Fibroblast of lung (primary cell): ENCODE measurements around the gene NPAS1. TPM values are rescaled to one million over a fixed set of nuclear protein-coding genes. Genes with fewer than 3 reads are reported as not detected.

Experiments
- DNase-seq, 2 donors: peaks; one replicate each; pipeline versions ENCODE4 v3.0.0 to v3.0.0-alpha.2; 2010; ENCODE audit warnings: low read depth in 2 of 2
- H2AFZ ChIP-seq: 2 replicates; pipeline ENCODE4 v1.5.1; 2012; ENCODE audit warnings: low read length, control low read depth, inconsistent platforms
- H3K27ac ChIP-seq: 2 replicates; pipeline ENCODE4 v1.5.1; 2011; ENCODE audit warnings: low read length, control low read depth; ENCODE audit not compliant: insufficient read depth
- H3K27me3 ChIP-seq: 2 replicates; pipeline ENCODE4 v1.5.1; 2011; ENCODE audit warnings: mild to moderate bottlenecking, low read length; ENCODE audit not compliant: control insufficient read depth, insufficient read depth
- H3K36me3 ChIP-seq: 2 replicates; pipeline ENCODE4 v1.5.1; 2011; ENCODE audit warnings: low read length; ENCODE audit not compliant: control insufficient read depth, insufficient read depth
- H3K4me1 ChIP-seq: 2 replicates; pipeline ENCODE4 v1.5.1; 2011; ENCODE audit warnings: low read length; ENCODE audit not compliant: control insufficient read depth, insufficient read depth; ENCODE audit errors: extremely low read depth
- H3K4me2 ChIP-seq: 2 replicates; pipeline ENCODE4 v1.5.1; 2011; ENCODE audit warnings: low read length, control low read depth; ENCODE audit not compliant: insufficient read depth; ENCODE audit errors: extremely low read depth
- H3K4me3 ChIP-seq, 4 experiments: fragments of 200-600 bp in 1 of 4; sonication (generic) in 1 of 4; replicated peaks in 1 of 4; 2 replicates each; pipeline ENCODE4 v1.5.1; 2011 to 2016; ENCODE audit warnings: low read length in 4 of 4, low read depth in 3 of 4, mild to moderate bottlenecking in 3 of 4, control low read depth in 2 of 4, inconsistent platforms in 1 of 4, mixed read lengths in 1 of 4; ENCODE audit not compliant: insufficient read depth in 1 of 4; ENCODE audit errors: control extremely low read depth in 1 of 4
- H3K79me2 ChIP-seq: 2 replicates; pipeline ENCODE4 v1.5.1; 2012; ENCODE audit warnings: mild to moderate bottlenecking, low read length, inconsistent platforms; ENCODE audit not compliant: control insufficient read depth, insufficient read depth
- H3K9ac ChIP-seq: 2 replicates; pipeline ENCODE4 v1.5.1; 2011; ENCODE audit warnings: mild to moderate bottlenecking, low read length, control low read depth; ENCODE audit not compliant: insufficient read depth
- H3K9me3 ChIP-seq: 2 replicates; pipeline ENCODE4 v1.5.1; 2012; ENCODE audit warnings: low read depth, low read length; ENCODE audit not compliant: control insufficient read depth, insufficient read depth
- H4K20me1 ChIP-seq: 2 replicates; pipeline ENCODE4 v1.5.1; 2011; ENCODE audit warnings: low read length; ENCODE audit not compliant: control insufficient read depth, insufficient read depth; ENCODE audit errors: extremely low read depth
- EZH2 ChIP-seq: IDR thresholded peaks from 2 replicates; pipeline ENCODE4 v1.5.1; 2012; ENCODE audit warnings: low read length, control low read depth, mild to moderate bottlenecking; ENCODE audit errors: missing control alignments
- polyA plus RNA-seq, 2 donors: library from polyadenylated mRNA; depleted of rRNA in 1 of 2; stranded (reverse) in 1 of 2; unstranded in 1 of 2; fragments of >200 nt; gene quantifications; 2 replicates each; pipeline ENCODE4 v1.2.1, GENCODE V29; 2011 to 2012; ENCODE audit warnings: missing spikeins in 1 of 2
- total RNA-seq: library from RNA; depleted of rRNA; stranded (reverse); fragments of >200 nt; gene quantifications from 2 replicates; pipeline ENCODE4 v1.2.1, GENCODE V29; 2014
- TF ChIP-seq, protein P1 (sequence below), 2 donors: IDR thresholded peaks in 1 of 2; conservative IDR thresholded peaks in 1 of 2; 1 replicate in 1 of 2; 2 replicates in 1 of 2; pipeline ENCODE4 v1.5.1; 2011 to 2012; ENCODE audit warnings: low read length in 2 of 2, control low read depth in 1 of 2, inconsistent platforms in 1 of 2, low read depth in 1 of 2, mild to moderate bottlenecking in 1 of 2

The NPAS1 gene
- total and polyA plus RNA-seq, 2 donors (not counting 1 experiment from before 2014, with no cell fraction given) = 0.22 to 0.33 TPM

DNA sequence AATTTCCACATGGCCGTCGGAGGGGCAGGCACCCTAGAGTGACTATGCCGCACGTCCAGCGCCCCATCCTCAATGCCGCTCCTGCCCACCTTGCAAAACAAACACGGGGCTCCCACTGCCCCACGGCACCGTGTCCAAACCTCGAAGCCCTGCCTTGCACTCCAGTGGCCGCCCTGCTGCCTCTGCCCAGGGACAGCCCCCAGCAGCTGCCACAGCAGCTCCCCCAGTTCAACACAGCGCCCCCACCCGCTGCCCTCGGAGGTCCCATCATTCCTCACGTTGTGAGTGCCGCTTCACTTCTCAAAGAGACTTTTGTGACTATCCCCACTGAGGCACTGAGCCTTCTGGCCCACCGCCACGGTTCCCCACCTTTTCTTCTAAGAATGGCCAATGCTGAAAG, 51.1 kb downstream of the NPAS1 start:
- Histone ChIP-seq H3K4me2 (no peak overlapping the region), H3K4me3 (no peak overlapping the region), H3K79me2 (peaks cover 6% of the 10 kb centered on the region), H3K36me3 (peaks cover 35% of the 10 kb centered on the region), H3K9me3 (no peaks in the 10 kb centered on the region), H2AFZ (no peak overlapping the region), H3K27ac (no peak overlapping the region), H4K20me1 (no peaks in the 10 kb centered on the region), H3K4me1 (no peaks in the 10 kb centered on the region), H3K27me3 (no peaks in the 10 kb centered on the region), H3K9ac (no peak overlapping the region)
- TF ChIP-seq, protein P1, sequence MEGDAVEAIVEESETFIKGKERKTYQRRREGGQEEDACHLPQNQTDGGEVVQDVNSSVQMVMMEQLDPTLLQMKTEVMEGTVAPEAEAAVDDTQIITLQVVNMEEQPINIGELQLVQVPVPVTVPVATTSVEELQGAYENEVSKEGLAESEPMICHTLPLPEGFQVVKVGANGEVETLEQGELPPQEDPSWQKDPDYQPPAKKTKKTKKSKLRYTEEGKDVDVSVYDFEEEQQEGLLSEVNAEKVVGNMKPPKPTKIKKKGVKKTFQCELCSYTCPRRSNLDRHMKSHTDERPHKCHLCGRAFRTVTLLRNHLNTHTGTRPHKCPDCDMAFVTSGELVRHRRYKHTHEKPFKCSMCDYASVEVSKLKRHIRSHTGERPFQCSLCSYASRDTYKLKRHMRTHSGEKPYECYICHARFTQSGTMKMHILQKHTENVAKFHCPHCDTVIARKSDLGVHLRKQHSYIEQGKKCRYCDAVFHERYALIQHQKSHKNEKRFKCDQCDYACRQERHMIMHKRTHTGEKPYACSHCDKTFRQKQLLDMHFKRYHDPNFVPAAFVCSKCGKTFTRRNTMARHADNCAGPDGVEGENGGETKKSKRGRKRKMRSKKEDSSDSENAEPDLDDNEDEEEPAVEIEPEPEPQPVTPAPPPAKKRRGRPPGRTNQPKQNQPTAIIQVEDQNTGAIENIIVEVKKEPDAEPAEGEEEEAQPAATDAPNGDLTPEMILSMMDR (conservative IDR thresholded peaks at IDR 0.05 in 1 of 2, IDR thresholded peaks at IDR 0.05 in 1 of 2; ENCODE audit: low read depth in 1 of 2, low read length in 2 of 2) = no peak
- no peak for TF ChIP-seq EZH2
- no peak for DNase-seq

DNA sequence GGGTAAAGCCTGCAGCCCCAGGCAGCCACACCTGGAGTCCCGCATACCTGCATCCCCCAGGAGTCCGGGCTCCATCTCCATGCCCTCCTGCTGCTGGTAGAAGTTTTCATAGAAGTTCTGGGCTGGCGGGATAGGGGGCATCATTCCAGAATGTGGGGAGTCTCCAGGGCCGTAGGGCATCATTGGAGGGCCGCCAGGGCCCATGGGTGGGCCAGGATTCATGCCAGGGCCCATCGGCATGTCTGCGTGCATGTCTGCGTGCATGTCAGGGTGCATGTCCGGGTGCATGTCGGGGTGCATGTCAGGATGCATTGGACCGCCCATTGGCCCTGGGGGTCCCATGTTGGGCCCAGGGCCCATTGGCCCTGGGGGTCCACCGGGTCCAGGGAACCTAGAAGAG, 52.1 kb downstream of the NPAS1 start:
- no peak overlapping the region for H3K4me2 ChIP-seq
- no peak overlapping the region for H3K27ac ChIP-seq
- no peaks in the 10 kb centered on the region for H3K9me3 ChIP-seq
- peaks cover 4% of the 10 kb centered on the region for H3K4me1 ChIP-seq
- peaks cover 32% of the 10 kb centered on the region for H3K36me3 ChIP-seq
- TF ChIP-seq, protein P1 (conservative IDR thresholded peaks at IDR 0.05 in 1 of 2, IDR thresholded peaks at IDR 0.05 in 1 of 2; ENCODE audit: low read depth in 1 of 2, low read length in 2 of 2) = no peak
- no peak for TF ChIP-seq EZH2
- DNase-seq = no peak
- no peaks in the 10 kb centered on the region for H4K20me1 ChIP-seq
- no peaks in the 10 kb centered on the region for H3K27me3 ChIP-seq
- H3K9ac ChIP-seq = no peak overlapping the region
- H3K4me3 ChIP-seq = no peak overlapping the region
- peaks cover 12% of the 10 kb centered on the region for H3K79me2 ChIP-seq
- no peak overlapping the region for H2AFZ ChIP-seq

DNA sequence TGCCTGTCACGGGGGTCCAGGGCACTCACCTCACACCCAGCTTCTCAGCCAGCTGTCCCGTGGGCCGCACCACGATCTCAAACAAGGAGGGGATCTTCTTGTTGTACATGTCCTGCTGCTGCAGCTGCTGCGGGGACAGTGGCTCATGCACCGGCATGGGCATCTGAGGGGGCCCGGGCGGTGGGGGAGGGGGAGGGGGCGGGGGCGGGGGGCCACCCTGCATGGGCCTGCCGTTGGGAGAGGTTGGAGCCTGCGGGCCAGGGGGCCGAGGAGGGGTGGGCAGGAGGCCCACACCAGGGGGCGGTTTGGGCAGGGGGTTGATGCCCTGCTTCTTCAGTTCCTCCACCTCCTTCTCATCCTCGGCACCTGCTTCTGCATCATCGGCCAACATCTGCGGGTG, 52.7 kb downstream of the NPAS1 start:
- H3K36me3 ChIP-seq = peaks cover 28% of the 10 kb centered on the region
- TF ChIP-seq EZH2 = no peak
- TF ChIP-seq, protein P1 (conservative IDR thresholded peaks at IDR 0.05 in 1 of 2, IDR thresholded peaks at IDR 0.05 in 1 of 2; ENCODE audit: low read depth in 1 of 2, low read length in 2 of 2) = no peak
- H3K9me3 ChIP-seq = no peaks in the 10 kb centered on the region
- no peak overlapping the region for H3K4me3 ChIP-seq
- H4K20me1 ChIP-seq = no peaks in the 10 kb centered on the region
- peaks cover 4% of the 10 kb centered on the region for H3K4me1 ChIP-seq
- no peak for DNase-seq
- no peak overlapping the region for H3K27ac ChIP-seq
- H2AFZ ChIP-seq = no peak overlapping the region
- no peak overlapping the region for H3K4me2 ChIP-seq
- H3K9ac ChIP-seq = no peak overlapping the region
- peaks cover 12% of the 10 kb centered on the region for H3K79me2 ChIP-seq
- no peaks in the 10 kb centered on the region for H3K27me3 ChIP-seq
